Right atrium auricular region (tissue), 2 donors: ENCODE results near the gene DNAAF8. TPM values are rescaled to one million over a fixed set of nuclear protein-coding genes. Genes with fewer than 3 reads are reported as not detected.
"Not testable (repeated sequence)": the region's sequence is repeated elsewhere in the genome, so short reads cannot be mapped to it uniquely, and the experiment has no call there.

Experiments used
- DNase-seq: peaks from one replicate; pipeline ENCODE4 v3.0.0-alpha.2; 2019; ENCODE audit warnings: low spot score
- H3K27ac ChIP-seq, 2 donors: fragments of 200-600 bp; sonication (generic); 1 replicate in 1 of 2; 2 replicates in 1 of 2; pipeline ENCODE4 v1.5.1; 2016 to 2019
- H3K27me3 ChIP-seq, 2 donors: fragments of 200-600 bp; sonication (generic); one replicate each; pipeline versions ENCODE4 v1.5.1 to v1.6.0; 2017 to 2019
- H3K36me3 ChIP-seq: fragments of 200-600 bp; sonication (generic); one replicate; pipeline ENCODE4 v1.5.1; 2016
- H3K4me1 ChIP-seq, 2 donors: fragments of 200-600 bp; sonication (generic); one replicate each; pipeline versions ENCODE4 v1.5.1 to v1.6.0; 2017 to 2019
- H3K4me3 ChIP-seq, 2 donors: fragments of 200-600 bp; sonication (generic); 1 replicate in 1 of 2; 2 replicates in 1 of 2; pipeline ENCODE4 v1.5.1; 2017 to 2019; ENCODE audit warnings: mild to moderate bottlenecking in 1 of 2, moderate library complexity in 1 of 2
- H3K9me3 ChIP-seq, 2 donors: fragments of 200-600 bp; sonication (generic); one replicate each; pipeline ENCODE4 v1.5.1; 2019
- total RNA-seq, 2 donors: library from RNA; depleted of rRNA; stranded (reverse); fragments of >200 nt; gene quantifications; one replicate each; pipeline ENCODE4 v1.1.0, GENCODE V29; 2016
- TF ChIP-seq, protein P1 (sequence below), 2 donors: fragments of 200-600 bp; sonication (generic); IDR thresholded peaks; one replicate each; pipeline ENCODE4 v1.5.1; 2019; ENCODE audit warnings: antibody characterized with exemption in 2 of 2

DNAAF8 gene
- total RNA-seq, 2 donors from 2014 or later, result 0.39 to 0.44 TPM

- Histone ChIP-seq H3K4me3 (no peak overlapping the region), H3K4me1 (no peaks in the 10 kb centered on the region), H3K27ac (no peak overlapping the region), H3K9me3 (no peaks in the 10 kb centered on the region), H3K27me3 (no peaks in the 10 kb centered on the region), H3K36me3 (no peaks in the 10 kb centered on the region)
- no peak for DNase-seq
- TF ChIP-seq, protein P1, sequence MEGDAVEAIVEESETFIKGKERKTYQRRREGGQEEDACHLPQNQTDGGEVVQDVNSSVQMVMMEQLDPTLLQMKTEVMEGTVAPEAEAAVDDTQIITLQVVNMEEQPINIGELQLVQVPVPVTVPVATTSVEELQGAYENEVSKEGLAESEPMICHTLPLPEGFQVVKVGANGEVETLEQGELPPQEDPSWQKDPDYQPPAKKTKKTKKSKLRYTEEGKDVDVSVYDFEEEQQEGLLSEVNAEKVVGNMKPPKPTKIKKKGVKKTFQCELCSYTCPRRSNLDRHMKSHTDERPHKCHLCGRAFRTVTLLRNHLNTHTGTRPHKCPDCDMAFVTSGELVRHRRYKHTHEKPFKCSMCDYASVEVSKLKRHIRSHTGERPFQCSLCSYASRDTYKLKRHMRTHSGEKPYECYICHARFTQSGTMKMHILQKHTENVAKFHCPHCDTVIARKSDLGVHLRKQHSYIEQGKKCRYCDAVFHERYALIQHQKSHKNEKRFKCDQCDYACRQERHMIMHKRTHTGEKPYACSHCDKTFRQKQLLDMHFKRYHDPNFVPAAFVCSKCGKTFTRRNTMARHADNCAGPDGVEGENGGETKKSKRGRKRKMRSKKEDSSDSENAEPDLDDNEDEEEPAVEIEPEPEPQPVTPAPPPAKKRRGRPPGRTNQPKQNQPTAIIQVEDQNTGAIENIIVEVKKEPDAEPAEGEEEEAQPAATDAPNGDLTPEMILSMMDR (IDR thresholded peaks at IDR 0.05), result no peak
These were observed 45.9 kb downstream of the DNAAF8 start for GRCh38 chr16:4780235-4780634.

DNA sequence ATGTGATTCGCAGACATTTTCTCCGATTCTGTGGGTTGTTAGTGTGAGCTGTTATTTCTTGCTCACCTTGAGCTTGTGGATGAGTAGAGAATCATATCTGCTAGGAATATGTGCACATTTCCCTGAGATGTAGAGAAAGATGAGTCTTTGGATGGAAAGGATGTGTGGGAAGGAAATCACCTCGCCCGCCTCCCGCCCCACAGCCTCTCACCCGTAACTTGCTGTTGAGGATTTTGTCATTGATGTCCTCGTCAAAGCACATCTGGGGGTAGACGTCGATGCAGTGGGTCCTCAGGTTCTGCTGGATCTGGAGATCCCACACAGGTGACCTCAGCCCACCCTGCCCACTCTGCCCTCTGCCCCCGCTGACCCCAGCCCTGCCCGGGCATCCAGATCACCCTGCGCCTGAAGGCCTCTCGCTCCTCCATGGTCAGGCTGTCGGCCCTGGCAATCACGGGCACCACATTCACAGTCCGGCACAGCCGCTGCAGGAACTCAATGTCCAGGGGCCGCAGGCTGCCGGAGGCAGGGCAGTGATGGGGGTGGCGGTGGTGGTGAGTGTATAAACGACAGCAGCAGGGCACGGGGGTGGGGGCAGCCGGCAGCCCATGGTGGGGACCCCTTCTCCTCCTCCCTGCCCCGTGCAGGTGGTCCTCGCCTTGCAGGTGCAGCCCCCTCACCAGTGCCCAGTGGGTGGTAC lies 49.1 kb downstream of the DNAAF8 start:
- TF ChIP-seq, protein P1 (IDR thresholded peaks at IDR 0.05), result no peak
- H3K4me1 ChIP-seq, result no peaks in the 10 kb centered on the region
- H3K36me3 ChIP-seq, result no peaks in the 10 kb centered on the region
- no peaks in the 10 kb centered on the region for H3K27me3 ChIP-seq
- H3K9me3 ChIP-seq, result no peaks in the 10 kb centered on the region
- H3K27ac ChIP-seq, result no peak overlapping the region
- no peak overlapping the region for H3K4me3 ChIP-seq
- DNase-seq, result no peak

- no peaks in the 10 kb centered on the region for H3K9me3 ChIP-seq
- no peak for DNase-seq
- no peak overlapping the region for H3K27ac ChIP-seq
These were observed 49.6 kb downstream of the DNAAF8 start for GRCh38 chr16:4783951-4784336.

GRCh38 chr16:4784444-4784987 lies 50.2 kb downstream of the DNAAF8 start:
- not testable (repeated sequence) for H3K27ac ChIP-seq, H3K9me3 ChIP-seq, DNase-seq, H3K4me1 ChIP-seq, H3K4me3 ChIP-seq, H3K27me3 ChIP-seq, H3K36me3 ChIP-seq

More at GRCh38 chr16:4783951-4784336, 49.6 kb downstream of the DNAAF8 start:
- TF ChIP-seq, protein P1 (IDR thresholded peaks at IDR 0.05), result no peak
- H3K36me3 ChIP-seq, result no peaks in the 10 kb centered on the region
- H3K4me1 ChIP-seq, result no peaks in the 10 kb centered on the region
- no peaks in the 10 kb centered on the region for H3K27me3 ChIP-seq
- no peak overlapping the region for H3K4me3 ChIP-seq

- DNase-seq, result no peak
- no peaks in the 10 kb centered on the region for H3K27me3 ChIP-seq
- H3K27ac ChIP-seq, result no peak overlapping the region
- no peaks in the 10 kb centered on the region for H3K9me3 ChIP-seq
- H3K36me3 ChIP-seq, result no peaks in the 10 kb centered on the region
- H3K4me3 ChIP-seq, result no peak overlapping the region
- TF ChIP-seq, protein P1 (IDR thresholded peaks at IDR 0.05), result no peak
- no peaks in the 10 kb centered on the region for H3K4me1 ChIP-seq
These were observed 51.6 kb downstream of the DNAAF8 start for GRCh38 chr16:4785758-4786433.

DNA sequence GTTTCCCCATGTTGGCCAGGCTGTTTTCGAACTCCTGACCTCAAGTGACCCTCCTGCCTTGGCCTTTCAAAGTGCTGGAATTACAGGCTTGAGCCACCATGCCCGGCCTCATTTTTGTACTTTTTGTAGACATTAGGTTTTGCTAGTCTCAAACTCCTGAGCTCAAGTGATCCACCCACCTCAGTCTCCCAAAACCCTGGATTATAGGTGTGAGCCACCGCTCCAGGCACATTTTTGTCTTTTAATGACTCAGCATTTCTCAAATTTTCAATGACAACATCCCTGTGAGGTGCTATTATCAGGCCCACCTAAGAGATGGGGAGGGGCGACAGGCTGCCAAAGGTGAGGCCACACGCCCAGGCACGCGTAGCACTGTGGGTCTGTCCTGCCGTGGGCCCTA lies 52.7 kb downstream of the DNAAF8 start:
- H3K4me1 ChIP-seq, result no peaks in the 10 kb centered on the region
- no peaks in the 10 kb centered on the region for H3K36me3 ChIP-seq
- no peaks in the 10 kb centered on the region for H3K9me3 ChIP-seq
- H3K27me3 ChIP-seq, result no peaks in the 10 kb centered on the region
- TF ChIP-seq, protein P1 (IDR thresholded peaks at IDR 0.05), result no peak
- no peak overlapping the region for H3K27ac ChIP-seq
- no peak overlapping the region for H3K4me3 ChIP-seq
- DNase-seq, result no peak
